SK-N-SH (cell line): ENCODE measurements around the gene GAMT. TPM values are rescaled to one million over a fixed set of nuclear protein-coding genes. Genes with fewer than 3 reads are reported as not detected.

Source experiments
- CTCF ChIA-PET: fragments of 300-600, 350-600 bp; formaldehyde crosslinking; extraction: SDS; loops from one replicate; lab custom pipeline; 2021; lab: Yijun Ruan, JAX
- POLR2A ChIA-PET: fragments of 350-600 bp; sonication (Branson Sonifier 250); formaldehyde crosslinking; extraction: SDS; loops from one replicate; lab custom pipeline; 2020; ENCODE audit warnings: antibody characterized with exemption, inconsistent platforms; lab: Yijun Ruan, JAX
- DNase-seq: peaks from one replicate; pipeline ENCODE4 v3.0.0; 2012
- H2AFZ ChIP-seq: fragments of 200-600 bp; sonication (generic); 2 replicates; pipeline ENCODE4 v1.8.1; 2016; ENCODE audit warnings: antibody characterized with exemption, mild to moderate bottlenecking, low read depth
- H3F3A ChIP-seq: fragments of 200-600 bp; sonication (generic); replicated peaks from 2 replicates; pipeline ENCODE3; 2016; ENCODE audit warnings: antibody characterized with exemption, mild to moderate bottlenecking; ENCODE audit not compliant: insufficient read depth
- H3K27ac ChIP-seq, 2 experiments: fragments of 200-500 bp in 1 of 2; fragments of 200-600 bp in 1 of 2; sonication (Bioruptor generic) in 1 of 2; sonication (generic), shearing (Covaris generic) in 1 of 2; 2 replicates each; pipeline versions ENCODE4 v1.5.1 to v1.6.1; 2014 to 2016; ENCODE audit warnings: low read depth in 2 of 2, inconsistent platforms in 1 of 2, low read length in 1 of 2, mild to moderate bottlenecking in 1 of 2, mixed read lengths in 1 of 2
- H3K27me3 ChIP-seq: fragments of 200-600 bp; sonication (generic), shearing (Covaris generic); 2 replicates; pipeline ENCODE4 v1.6.1; 2016; ENCODE audit warnings: mixed run types; ENCODE audit not compliant: insufficient read depth
- H3K36me3 ChIP-seq, 2 experiments: fragments of 200-500 bp in 1 of 2; fragments of 200-600 bp in 1 of 2; sonication (Bioruptor generic) in 1 of 2; sonication (generic) in 1 of 2; replicated peaks in 1 of 2; 2 replicates each; pipeline versions ENCODE3 to v1.5.1; 2014 to 2016; ENCODE audit warnings: low read length in 1 of 2, mild to moderate bottlenecking in 1 of 2; ENCODE audit not compliant: insufficient read depth in 2 of 2, control insufficient read depth in 1 of 2
- H3K4me1 ChIP-seq, 2 experiments: fragments of 200-500 bp in 1 of 2; fragments of 200-600 bp in 1 of 2; sonication (Bioruptor generic) in 1 of 2; sonication (generic), shearing (Covaris generic) in 1 of 2; 2 replicates each; pipeline versions ENCODE4 v1.5.1 to v1.6.1; 2014 to 2016; ENCODE audit warnings: low read depth in 1 of 2, low read length in 1 of 2, mixed run types in 1 of 2; ENCODE audit not compliant: insufficient read depth in 2 of 2, control insufficient read depth in 1 of 2
- H3K4me2 ChIP-seq: fragments of 200-600 bp; sonication (generic), shearing (Covaris generic); 2 replicates; pipeline ENCODE4 v1.6.1; 2017; ENCODE audit warnings: mixed run types
- H3K4me3 ChIP-seq, 2 experiments: fragments of 200-500 bp in 1 of 2; fragments of 200-600 bp in 1 of 2; sonication (Bioruptor generic) in 1 of 2; sonication (generic), shearing (Covaris generic) in 1 of 2; 2 replicates each; pipeline versions ENCODE4 v1.5.1 to v1.8.1; 2014 to 2016; ENCODE audit warnings: low read depth in 2 of 2, inconsistent platforms in 1 of 2, low read length in 1 of 2, mild to moderate bottlenecking in 1 of 2, mixed read lengths in 1 of 2, moderate library complexity in 1 of 2
- H3K79me2 ChIP-seq: fragments of 200-600 bp; sonication (generic); 2 replicates; pipeline ENCODE4 v1.8.1; 2017; ENCODE audit warnings: mild to moderate bottlenecking; ENCODE audit not compliant: insufficient read depth
- H3K9ac ChIP-seq: fragments of 200-600 bp; sonication (generic); 2 replicates; pipeline ENCODE4 v1.6.1; 2017; ENCODE audit warnings: mixed run types
- H3K9me2 ChIP-seq: fragments of 200-600 bp; sonication (generic); 2 replicates; pipeline ENCODE4 v1.6.1; 2017; ENCODE audit warnings: mixed run types
- H3K9me3 ChIP-seq: fragments of 200-600 bp; sonication (generic); 2 replicates; pipeline ENCODE4 v1.6.1; 2017; ENCODE audit warnings: mixed run types, mild to moderate bottlenecking, moderate library complexity
- H4K20me1 ChIP-seq: fragments of 200-600 bp; sonication (generic); 2 replicates; pipeline ENCODE4 v1.6.1; 2017; ENCODE audit warnings: mild to moderate bottlenecking, mixed run types; ENCODE audit not compliant: insufficient read depth
- ELF1 ChIP-seq: IDR thresholded peaks from 2 replicates; pipeline ENCODE4 v1.4.0; 2012
- EZH2phosphoT487 ChIP-seq: fragments of 200-600 bp; sonication (generic); IDR thresholded peaks from 2 replicates; pipeline ENCODE4 v1.6.1; 2017; ENCODE audit warnings: low read depth, mixed run types, mild to moderate bottlenecking, antibody characterized with exemption, moderate library complexity, borderline replicate concordance
- FOSL2 ChIP-seq: IDR thresholded peaks from 2 replicates; pipeline ENCODE4 v1.4.0; 2012; ENCODE audit warnings: low read depth, mild to moderate bottlenecking, moderate library complexity, borderline replicate concordance
- FOXM1 ChIP-seq: IDR thresholded peaks from 2 replicates; pipeline ENCODE4 v1.4.0; 2012; ENCODE audit warnings: low read depth, mild to moderate bottlenecking
- GABPA ChIP-seq: IDR thresholded peaks from 2 replicates; pipeline ENCODE4 v1.4.0; 2012; ENCODE audit warnings: low read depth, mild to moderate bottlenecking
- GATA2 ChIP-seq: sonication (generic); formaldehyde crosslinking; IDR thresholded peaks from 2 replicates; pipeline ENCODE4 v1.5.0; 2020; ENCODE audit warnings: mild to moderate bottlenecking, missing genetic modification reagents
- JUND ChIP-seq: IDR thresholded peaks from 2 replicates; pipeline ENCODE4 v1.4.0; 2012
- MXI1 ChIP-seq: IDR thresholded peaks from 2 replicates; pipeline ENCODE4 v1.6.1; 2012; ENCODE audit warnings: mild to moderate bottlenecking, low read depth, low read length, improper control_type of control experiment
- NFIC ChIP-seq: IDR thresholded peaks from 2 replicates; pipeline ENCODE4 v1.4.0; 2012; ENCODE audit warnings: borderline replicate concordance
- POLR2AphosphoS5 ChIP-seq: IDR thresholded peaks from 2 replicates; pipeline ENCODE4 v1.6.1; 2012; ENCODE audit warnings: low read depth, low read length
- RAD21 ChIP-seq: IDR thresholded peaks from 2 replicates; pipeline ENCODE4 v1.6.1; 2012; ENCODE audit warnings: mild to moderate bottlenecking, low read length
- SIN3A ChIP-seq: IDR thresholded peaks from 2 replicates; pipeline ENCODE4 v1.6.1; 2012; ENCODE audit warnings: low read depth, mild to moderate bottlenecking, low read length, moderate library complexity, borderline replicate concordance
- SMC3 ChIP-seq: IDR thresholded peaks from 2 replicates; pipeline ENCODE4 v1.6.1; 2012; ENCODE audit warnings: low read depth, low read length, improper control_type of control experiment
- TAF1 ChIP-seq: IDR thresholded peaks from 2 replicates; pipeline ENCODE4 v1.6.1; 2012; ENCODE audit warnings: low read depth, mild to moderate bottlenecking, low read length, moderate library complexity, borderline replicate concordance
- YY1 ChIP-seq: IDR thresholded peaks from 2 replicates; pipeline ENCODE4 v1.4.0; 2012; ENCODE audit warnings: low read depth, mild to moderate bottlenecking
- WGBS: methylation state at CpG from one replicate; pipeline ENCODE4 v1.1.6; 2017; ENCODE audit warnings: low lambda C conversion rate; 5-methylcytosine and 5-hydroxymethylcytosine counted together
- polyA plus RNA-seq, 3 experiments: library from polyadenylated mRNA; depleted of rRNA; stranded (reverse); fragments of >200 nt; gene quantifications; 2 replicates each; pipeline ENCODE4 v1.2.3, GENCODE V29; 2012
- TF ChIP-seq, protein P1 (sequence below): fragments of 150-350 bp; IDR thresholded peaks from 2 replicates; pipeline ENCODE4 v1.6.1; 2017; ENCODE audit warnings: antibody characterized with exemption, low read length, low read depth, borderline replicate concordance
- TF ChIP-seq, protein P2 (sequence below): fragments of 200-600 bp; sonication (generic); IDR thresholded peaks from 2 replicates; pipeline ENCODE4 v1.6.1; 2017; ENCODE audit warnings: antibody characterized with exemption, mild to moderate bottlenecking, moderate library complexity
- TF ChIP-seq, protein P3 (sequence below): IDR thresholded peaks from 2 replicates; pipeline ENCODE4 v1.4.0; 2012; ENCODE audit warnings: low read depth, borderline replicate concordance
- TF ChIP-seq, protein P4 (sequence below): fragments of 150-350 bp; IDR thresholded peaks from 2 replicates; pipeline ENCODE4 v1.6.1; 2016; ENCODE audit warnings: mild to moderate bottlenecking, low read depth, low read length
- TF ChIP-seq, protein P5 (sequence below): IDR thresholded peaks from 2 replicates; pipeline ENCODE4; 2012

The GAMT gene
- polyA plus RNA-seq, 1 of the 3 experiments (the other 2 are of a cell fraction): 85.3 TPM

DNA sequence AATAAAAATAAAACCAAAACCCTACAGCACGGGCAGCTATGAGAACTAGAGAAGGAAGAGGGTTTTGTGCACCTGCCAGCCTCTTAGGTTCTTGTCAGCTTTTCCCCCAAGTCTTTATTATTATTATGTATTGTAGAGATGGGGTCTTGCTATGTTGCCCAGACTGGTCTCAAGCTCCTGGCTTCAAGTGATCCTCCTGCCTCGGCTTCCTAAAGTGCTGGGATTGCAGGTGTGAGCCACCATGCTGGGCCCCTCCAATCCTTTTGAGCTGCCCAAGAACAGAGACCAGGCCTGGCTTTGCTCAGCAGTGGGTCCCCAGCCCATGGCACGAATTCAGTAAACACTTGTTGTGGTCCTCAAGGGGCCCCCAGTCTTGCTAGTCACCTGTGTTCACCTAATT lies 19.1 kb downstream of the GAMT start:
- H3K79me2 ChIP-seq: peaks cover 17% of the 10 kb centered on the region
- H3F3A ChIP-seq: peaks cover 10% of the 10 kb centered on the region
- H3K27ac ChIP-seq: no peak overlapping the region
- H3K36me3 ChIP-seq: no peaks in the 10 kb centered on the region
- WGBS: 80% methylated on average over 3 of the region's 3 CpGs
- no peak overlapping the region for H3K4me3 ChIP-seq
- H2AFZ ChIP-seq: no peak overlapping the region
- ChIA-PET POLR2A (interaction anchor here (1.0 to 1.6 kb wide), 2 partner anchors 28 to 102 kb away, joined by 4 to 5 read pairs; a partner anchor contains a TSS), CTCF (interaction anchor here (0.7 to 5.0 kb wide), 7 partner anchors 10 to 104 kb away, joined by 3 to 34 read pairs (median 5); no protein-coding TSS in a partner anchor)
- H4K20me1 ChIP-seq: no peaks in the 10 kb centered on the region
- peaks cover 0 to 12% of the 10 kb centered on the region in 2 experiments; a peak in 1 of 4 replicates for H3K4me1 ChIP-seq
- no peak for DNase-seq
- H3K9me2 ChIP-seq: no peaks in the 10 kb centered on the region
- no peak overlapping the region for H3K4me2 ChIP-seq
- no peak for TF ChIP-seq EZH2phosphoT487
- no peak for TF ChIP-seq GABPA
- no peak for TF ChIP-seq ELF1
- TF ChIP-seq FOXM1: no peak
- TF ChIP-seq SIN3A: no peak
- no peak for TF ChIP-seq NFIC
- no peaks in the 10 kb centered on the region for H3K27me3 ChIP-seq
- no peaks in the 10 kb centered on the region for H3K9me3 ChIP-seq
- H3K9ac ChIP-seq: no peak overlapping the region

DNA sequence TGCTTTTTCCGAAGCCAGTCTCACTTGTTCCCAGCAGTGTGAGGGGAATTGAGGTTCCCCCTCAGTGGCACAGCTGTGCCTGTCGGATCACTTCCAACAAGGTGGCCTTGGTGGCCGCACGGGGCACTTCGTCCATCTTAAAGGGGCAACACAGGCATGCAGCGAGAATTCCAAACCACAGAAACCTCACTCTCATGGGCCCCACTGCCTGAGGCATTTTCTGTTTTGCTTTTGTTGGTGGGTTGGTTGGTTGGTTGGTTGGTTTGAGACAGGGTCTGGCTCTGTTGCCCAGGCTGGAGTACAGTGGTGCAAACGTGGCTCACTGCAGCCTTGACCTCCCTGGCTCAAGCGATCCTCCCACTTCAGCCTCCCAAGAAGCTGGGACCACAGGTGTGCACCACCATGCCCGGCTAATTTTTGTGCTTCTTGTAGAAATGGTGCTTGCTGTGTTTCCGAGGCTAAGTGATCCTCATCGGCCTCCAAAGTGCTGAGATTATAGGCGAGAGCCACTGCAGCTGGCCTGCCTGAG lies 21.3 kb downstream of the GAMT start:
- CTCF ChIA-PET: interaction anchor here (0.8 to 5.0 kb wide), 5 partner anchors 64 to 136 kb away, joined by 3 to 34 read pairs (median 3); no protein-coding TSS in a partner anchor
- H3K9me3 ChIP-seq: no peaks in the 10 kb centered on the region
- H3K4me1 ChIP-seq: peaks cover 0 to 12% of the 10 kb centered on the region in 2 experiments; a peak in 1 of 4 replicates
- H3K9me2 ChIP-seq: no peaks in the 10 kb centered on the region
- no peak overlapping the region for H3K4me2 ChIP-seq
- H3K27ac ChIP-seq: no peak overlapping the region
- H3K79me2 ChIP-seq: peaks cover 10% of the 10 kb centered on the region; the same call in 1 of the 2 replicates
- no peak overlapping the region for H2AFZ ChIP-seq
- no peaks in the 10 kb centered on the region for H4K20me1 ChIP-seq
- WGBS: 73% methylated on average over 11 of the region's 12 CpGs
- H3K4me3 ChIP-seq: no peak overlapping the region
- POLR2A ChIA-PET: interaction anchor here (0.6 kb wide), 1 partner anchor 111 kb away, joined by 3 read pairs; the partner anchor contains the start of gene CIRBP
- DNase-seq: no peak
- H3F3A ChIP-seq: peaks cover 10% of the 10 kb centered on the region
- peaks cover 0 to 2% of the 10 kb centered on the region in 2 experiments for H3K36me3 ChIP-seq
- no peak overlapping the region for H3K9ac ChIP-seq
- H3K27me3 ChIP-seq: no peaks in the 10 kb centered on the region
- TF ChIP-seq SMC3 (no peak), RAD21 (no peak), YY1 (no peak), JUND (no peak), ELF1 (no peak), GABPA (no peak), GATA2 (CRISPR knock-in tag) (no peak), NFIC (no peak), POLR2AphosphoS5 (no peak), MXI1 (no peak), SIN3A (no peak), FOSL2 (no peak), TAF1 (no peak)
- TF ChIP-seq, protein P1, sequence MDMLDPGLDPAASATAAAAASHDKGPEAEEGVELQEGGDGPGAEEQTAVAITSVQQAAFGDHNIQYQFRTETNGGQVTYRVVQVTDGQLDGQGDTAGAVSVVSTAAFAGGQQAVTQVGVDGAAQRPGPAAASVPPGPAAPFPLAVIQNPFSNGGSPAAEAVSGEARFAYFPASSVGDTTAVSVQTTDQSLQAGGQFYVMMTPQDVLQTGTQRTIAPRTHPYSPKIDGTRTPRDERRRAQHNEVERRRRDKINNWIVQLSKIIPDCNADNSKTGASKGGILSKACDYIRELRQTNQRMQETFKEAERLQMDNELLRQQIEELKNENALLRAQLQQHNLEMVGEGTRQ: no peak
- TF ChIP-seq, protein P2, sequence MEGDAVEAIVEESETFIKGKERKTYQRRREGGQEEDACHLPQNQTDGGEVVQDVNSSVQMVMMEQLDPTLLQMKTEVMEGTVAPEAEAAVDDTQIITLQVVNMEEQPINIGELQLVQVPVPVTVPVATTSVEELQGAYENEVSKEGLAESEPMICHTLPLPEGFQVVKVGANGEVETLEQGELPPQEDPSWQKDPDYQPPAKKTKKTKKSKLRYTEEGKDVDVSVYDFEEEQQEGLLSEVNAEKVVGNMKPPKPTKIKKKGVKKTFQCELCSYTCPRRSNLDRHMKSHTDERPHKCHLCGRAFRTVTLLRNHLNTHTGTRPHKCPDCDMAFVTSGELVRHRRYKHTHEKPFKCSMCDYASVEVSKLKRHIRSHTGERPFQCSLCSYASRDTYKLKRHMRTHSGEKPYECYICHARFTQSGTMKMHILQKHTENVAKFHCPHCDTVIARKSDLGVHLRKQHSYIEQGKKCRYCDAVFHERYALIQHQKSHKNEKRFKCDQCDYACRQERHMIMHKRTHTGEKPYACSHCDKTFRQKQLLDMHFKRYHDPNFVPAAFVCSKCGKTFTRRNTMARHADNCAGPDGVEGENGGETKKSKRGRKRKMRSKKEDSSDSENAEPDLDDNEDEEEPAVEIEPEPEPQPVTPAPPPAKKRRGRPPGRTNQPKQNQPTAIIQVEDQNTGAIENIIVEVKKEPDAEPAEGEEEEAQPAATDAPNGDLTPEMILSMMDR: no peak
- TF ChIP-seq, protein P3, sequence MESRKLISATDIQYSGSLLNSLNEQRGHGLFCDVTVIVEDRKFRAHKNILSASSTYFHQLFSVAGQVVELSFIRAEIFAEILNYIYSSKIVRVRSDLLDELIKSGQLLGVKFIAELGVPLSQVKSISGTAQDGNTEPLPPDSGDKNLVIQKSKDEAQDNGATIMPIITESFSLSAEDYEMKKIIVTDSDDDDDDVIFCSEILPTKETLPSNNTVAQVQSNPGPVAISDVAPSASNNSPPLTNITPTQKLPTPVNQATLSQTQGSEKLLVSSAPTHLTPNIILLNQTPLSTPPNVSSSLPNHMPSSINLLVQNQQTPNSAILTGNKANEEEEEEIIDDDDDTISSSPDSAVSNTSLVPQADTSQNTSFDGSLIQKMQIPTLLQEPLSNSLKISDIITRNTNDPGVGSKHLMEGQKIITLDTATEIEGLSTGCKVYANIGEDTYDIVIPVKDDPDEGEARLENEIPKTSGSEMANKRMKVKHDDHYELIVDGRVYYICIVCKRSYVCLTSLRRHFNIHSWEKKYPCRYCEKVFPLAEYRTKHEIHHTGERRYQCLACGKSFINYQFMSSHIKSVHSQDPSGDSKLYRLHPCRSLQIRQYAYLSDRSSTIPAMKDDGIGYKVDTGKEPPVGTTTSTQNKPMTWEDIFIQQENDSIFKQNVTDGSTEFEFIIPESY: no peak
- TF ChIP-seq, protein P4, sequence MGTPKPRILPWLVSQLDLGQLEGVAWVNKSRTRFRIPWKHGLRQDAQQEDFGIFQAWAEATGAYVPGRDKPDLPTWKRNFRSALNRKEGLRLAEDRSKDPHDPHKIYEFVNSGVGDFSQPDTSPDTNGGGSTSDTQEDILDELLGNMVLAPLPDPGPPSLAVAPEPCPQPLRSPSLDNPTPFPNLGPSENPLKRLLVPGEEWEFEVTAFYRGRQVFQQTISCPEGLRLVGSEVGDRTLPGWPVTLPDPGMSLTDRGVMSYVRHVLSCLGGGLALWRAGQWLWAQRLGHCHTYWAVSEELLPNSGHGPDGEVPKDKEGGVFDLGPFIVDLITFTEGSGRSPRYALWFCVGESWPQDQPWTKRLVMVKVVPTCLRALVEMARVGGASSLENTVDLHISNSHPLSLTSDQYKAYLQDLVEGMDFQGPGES: no peak
- TF ChIP-seq, protein P5, sequence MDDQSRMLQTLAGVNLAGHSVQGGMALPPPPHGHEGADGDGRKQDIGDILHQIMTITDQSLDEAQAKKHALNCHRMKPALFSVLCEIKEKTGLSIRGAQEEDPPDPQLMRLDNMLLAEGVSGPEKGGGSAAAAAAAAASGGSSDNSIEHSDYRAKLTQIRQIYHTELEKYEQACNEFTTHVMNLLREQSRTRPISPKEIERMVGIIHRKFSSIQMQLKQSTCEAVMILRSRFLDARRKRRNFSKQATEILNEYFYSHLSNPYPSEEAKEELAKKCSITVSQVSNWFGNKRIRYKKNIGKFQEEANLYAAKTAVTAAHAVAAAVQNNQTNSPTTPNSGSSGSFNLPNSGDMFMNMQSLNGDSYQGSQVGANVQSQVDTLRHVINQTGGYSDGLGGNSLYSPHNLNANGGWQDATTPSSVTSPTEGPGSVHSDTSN: no peak
